Retina (tissue), 1 donor: ENCODE measurements around the gene BTF3L4.
A peak's percentile ranks its signal among the peaks of the same experiment; 100 is the strongest.

Source experiments
- DNase-seq: peaks from one replicate; pipeline ENCODE4 v3.0.0-alpha.2; 2016

BTF3L4 gene

GRCh38 chr1:52127181-52128180, 71.4 kb downstream of the BTF3L4 start:
- peak; percentile 51 for DNase-seq

GRCh38 chr1:52139817-52140540, 83.9 kb downstream of the BTF3L4 start:
- no peak for DNase-seq
